Activated CD4-positive, alpha-beta T cell treated with anti-CD3 and anti-CD28 coated beads, Interleukin-10, Interleukin-2, amounts not matched to agents 100 ng/mL and 50 ng/mL, durations not matched to agents 16 hours and 8 hours (primary cell): Measurements from ENCODE around the gene H3-3A.

Experiments used
- DNase-seq: peaks from one replicate; pipeline ENCODE4 v3.0.0-alpha.2; 2020

Gene H3-3A

GRCh38 chr1:226116673-226117072 lies 54.2 kb downstream of the H3-3A start:
- no peak for DNase-seq

- no peak for DNase-seq
Observed at GRCh38 chr1:226117330-226117729, 54.8 kb downstream of the H3-3A start.

- DNase-seq = no peak
Observed at GRCh38 chr1:226118357-226118756, 55.8 kb downstream of the H3-3A start.

- no peak for DNase-seq
Observed at GRCh38 chr1:226119169-226119568, 56.7 kb downstream of the H3-3A start.

- no peak for DNase-seq
Observed at GRCh38 chr1:226120398-226120797, 57.9 kb downstream of the H3-3A start.

GRCh38 chr1:226121049-226121586 lies 58.6 kb downstream of the H3-3A start:
- DNase-seq = no peak
